ENCODE results near the gene MTARC2. TPM values are rescaled to one million over a fixed set of nuclear protein-coding genes. Genes with fewer than 3 reads are reported as not detected.

Gene MTARC2
- polyA plus RNA-seq (2013, experiment 1 of 2) = 5.3 TPM
- polyA plus RNA-seq (2013, experiment 2 of 2) = 5.4 TPM

- H4K8ac ChIP-seq (ENCODE audit: low read length) = peak within 1 kb of the TSS; percentile 47
- peak within 1 kb of the TSS; percentile 65 for H2BK15ac ChIP-seq (ENCODE audit: low read depth, poor library complexity, severe bottlenecking)
- H3K27me3 ChIP-seq (ENCODE audit: control insufficient read depth in 1 of 2, insufficient read depth in 1 of 2, low read length in 2 of 2) = peaks cover 0 to 8% of the 10 kb centered on the region in 2 experiments
- peaks cover 24% of the 10 kb centered on the region for H3K79me1 ChIP-seq (replicated peaks; ENCODE audit: low read length, poor library complexity, severe bottlenecking)
- H3K9me3 ChIP-seq (ENCODE audit: control insufficient read depth, low read length) = no peaks in the 10 kb centered on the region
- DNase-seq = peak; percentile 90
- peak within 1 kb of the TSS; percentile 93 for H3K4me2 ChIP-seq (ENCODE audit: low read length, poor library complexity, severe bottlenecking)
- peak within 1 kb of the TSS; percentile 93 for H4K91ac ChIP-seq (ENCODE audit: low read length)
- H3K4ac ChIP-seq (ENCODE audit: low read depth in 1 of 2, low read length in 2 of 2) = peak within 1 kb of the TSS; percentile 24 to 89
- peaks cover 11% of the 10 kb centered on the region for H3K4me1 ChIP-seq (ENCODE audit: control insufficient read depth, insufficient read depth, low read depth, low read length)
- WGBS = 1% methylated on average over 59 of the region's 77 CpGs
- H2BK120ac ChIP-seq (ENCODE audit: low read depth, low read length) = peak within 1 kb of the TSS; percentile 68
- no peak within 1 kb of the TSS for H2AK5ac ChIP-seq (ENCODE audit: low read length, severe bottlenecking)
- H3K23ac ChIP-seq (ENCODE audit: low read length in 2 of 2) = peak within 1 kb of the TSS; percentile 71 to 75
- H3K36me3 ChIP-seq (ENCODE audit: control insufficient read depth in 1 of 2, insufficient read depth in 2 of 2, low read depth in 1 of 2, low read length in 2 of 2) = peaks cover 0 to 3% of the 10 kb centered on the region in 2 experiments
- H2BK5ac ChIP-seq (ENCODE audit: low read depth, low read length, poor library complexity, severe bottlenecking) = no peak within 1 kb of the TSS
- H3K27ac ChIP-seq (ENCODE audit: low read length, poor library complexity, severe bottlenecking) = peak within 1 kb of the TSS; percentile 5
- H3K4me3 ChIP-seq (ENCODE audit: insufficient read depth in 1 of 2, low read depth in 1 of 2, low read length in 2 of 2) = peak within 1 kb of the TSS; percentile 87 to 88
- peak within 1 kb of the TSS; percentile 57 to 65 for H3K14ac ChIP-seq (ENCODE audit: low read length in 2 of 2)
- peak within 1 kb of the TSS; percentile 84 for H3K9ac ChIP-seq (ENCODE audit: low read length)
- peak within 1 kb of the TSS; percentile 61 to 69 for H3K18ac ChIP-seq (ENCODE audit: low read depth in 1 of 2, low read length in 2 of 2)
- peak within 1 kb of the TSS; percentile 94 for H2AFZ ChIP-seq (ENCODE audit: low read depth, low read length)
- H2BK12ac ChIP-seq (ENCODE audit: low read length in 2 of 2) = peak within 1 kb of the TSS; percentile 37 to 80
Measured at GRCh38 chr1:220748089-220748934, at the start of gene MTARC2. TSS of gene MTARC2 (plus strand) at chr1:220748322. CDS start at chr1:220748532, 210 bp downstream.

GRCh38 chr1:220698607-220699016 lies 49.5 kb upstream of the MTARC2 start:
- Histone ChIP-seq H3K4me2 (ENCODE audit: low read length, poor library complexity, severe bottlenecking) (no peak overlapping the region), H2BK12ac (ENCODE audit: low read length in 2 of 2) (no peak overlapping the region), H2AFZ (ENCODE audit: low read depth, low read length) (no peak overlapping the region), H3K23ac (ENCODE audit: low read length in 2 of 2) (no peak overlapping the region), H3K27me3 (ENCODE audit: control insufficient read depth in 1 of 2, insufficient read depth in 1 of 2, low read length in 2 of 2) (peaks cover 0 to 25% of the 10 kb centered on the region in 2 experiments), H3K4ac (ENCODE audit: low read depth in 1 of 2, low read length in 2 of 2) (no peak overlapping the region), H4K8ac (ENCODE audit: low read length) (no peak overlapping the region), H3K4me1 (ENCODE audit: control insufficient read depth, insufficient read depth, low read depth, low read length) (peaks cover 17% of the 10 kb centered on the region), H2AK5ac (ENCODE audit: low read length, severe bottlenecking) (no peak overlapping the region), H3K4me3 (ENCODE audit: insufficient read depth in 1 of 2, low read depth in 1 of 2, low read length in 2 of 2) (no peak overlapping the region), H4K91ac (ENCODE audit: low read length) (no peak overlapping the region), H3K9ac (ENCODE audit: low read length) (no peak overlapping the region), H3K79me1 (replicated peaks; ENCODE audit: low read length, poor library complexity, severe bottlenecking) (peaks cover 2% of the 10 kb centered on the region), H3K18ac (ENCODE audit: low read depth in 1 of 2, low read length in 2 of 2) (no peak overlapping the region), H3K27ac (ENCODE audit: low read length, poor library complexity, severe bottlenecking) (no peak overlapping the region), H3K36me3 (ENCODE audit: control insufficient read depth in 1 of 2, insufficient read depth in 2 of 2, low read depth in 1 of 2, low read length in 2 of 2) (no peaks in the 10 kb centered on the region), H2BK120ac (ENCODE audit: low read depth, low read length) (no peak overlapping the region), H3K14ac (ENCODE audit: low read length in 2 of 2) (no peak overlapping the region), H2BK15ac (ENCODE audit: low read depth, poor library complexity, severe bottlenecking) (no peak overlapping the region), H2BK5ac (ENCODE audit: low read depth, low read length, poor library complexity, severe bottlenecking) (no peak overlapping the region), H3K9me3 (ENCODE audit: control insufficient read depth, low read length) (no peaks in the 10 kb centered on the region)
- 84% methylated on average over 5 of the region's 5 CpGs for WGBS
- no peak for DNase-seq

DNA sequence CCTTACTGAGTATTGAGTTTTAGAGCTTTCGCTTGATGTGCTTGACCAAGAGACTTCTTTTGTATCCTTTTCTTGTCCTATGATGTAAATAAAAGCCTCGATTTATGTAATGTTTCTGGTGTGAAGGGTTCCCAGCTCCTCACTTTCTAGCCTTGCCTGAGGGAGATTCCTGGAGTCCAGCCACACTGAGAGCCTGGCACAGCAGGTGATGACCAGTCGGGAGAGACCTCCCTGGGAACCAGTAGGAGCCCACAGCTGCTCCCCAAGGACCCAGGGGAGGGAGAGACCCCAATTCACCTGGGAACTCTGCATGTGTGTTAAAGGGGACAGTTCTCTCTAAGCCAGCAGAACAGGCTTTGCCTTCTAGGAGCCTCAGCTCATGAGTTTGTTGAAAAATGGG lies 49.1 kb upstream of the MTARC2 start:
- Histone ChIP-seq H3K18ac (ENCODE audit: low read depth in 1 of 2, low read length in 2 of 2) (no peak overlapping the region), H3K4me2 (ENCODE audit: low read length, poor library complexity, severe bottlenecking) (no peak overlapping the region), H3K79me1 (replicated peaks; ENCODE audit: low read length, poor library complexity, severe bottlenecking) (peaks cover 2% of the 10 kb centered on the region), H3K14ac (ENCODE audit: low read length in 2 of 2) (no peak overlapping the region), H2AK5ac (ENCODE audit: low read length, severe bottlenecking) (no peak overlapping the region), H4K91ac (ENCODE audit: low read length) (no peak overlapping the region), H2BK15ac (ENCODE audit: low read depth, poor library complexity, severe bottlenecking) (no peak overlapping the region), H3K4me1 (ENCODE audit: control insufficient read depth, insufficient read depth, low read depth, low read length) (peaks cover 17% of the 10 kb centered on the region), H2BK12ac (ENCODE audit: low read length in 2 of 2) (no peak overlapping the region), H3K27me3 (ENCODE audit: control insufficient read depth in 1 of 2, insufficient read depth in 1 of 2, low read length in 2 of 2) (peaks cover 0 to 27% of the 10 kb centered on the region in 2 experiments), H3K9ac (ENCODE audit: low read length) (no peak overlapping the region), H2AFZ (ENCODE audit: low read depth, low read length) (no peak overlapping the region), H2BK120ac (ENCODE audit: low read depth, low read length) (no peak overlapping the region), H4K8ac (ENCODE audit: low read length) (no peak overlapping the region), H2BK5ac (ENCODE audit: low read depth, low read length, poor library complexity, severe bottlenecking) (no peak overlapping the region), H3K4ac (ENCODE audit: low read depth in 1 of 2, low read length in 2 of 2) (no peak overlapping the region), H3K9me3 (ENCODE audit: control insufficient read depth, low read length) (no peaks in the 10 kb centered on the region), H3K23ac (ENCODE audit: low read length in 2 of 2) (no peak overlapping the region), H3K4me3 (ENCODE audit: insufficient read depth in 1 of 2, low read depth in 1 of 2, low read length in 2 of 2) (no peak overlapping the region), H3K27ac (ENCODE audit: low read length, poor library complexity, severe bottlenecking) (no peak overlapping the region), H3K36me3 (ENCODE audit: control insufficient read depth in 1 of 2, insufficient read depth in 2 of 2, low read depth in 1 of 2, low read length in 2 of 2) (no peaks in the 10 kb centered on the region)
- WGBS = 90% methylated on average over 3 of the region's 3 CpGs
- DNase-seq = no peak

GRCh38 chr1:220700556-220701179 lies 47.5 kb upstream of the MTARC2 start:
- Histone ChIP-seq H3K36me3 (ENCODE audit: control insufficient read depth in 1 of 2, insufficient read depth in 2 of 2, low read depth in 1 of 2, low read length in 2 of 2) (no peaks in the 10 kb centered on the region), H3K23ac (ENCODE audit: low read length in 2 of 2) (no peak overlapping the region), H4K8ac (ENCODE audit: low read length) (no peak overlapping the region), H3K9me3 (ENCODE audit: control insufficient read depth, low read length) (no peaks in the 10 kb centered on the region), H3K27me3 (ENCODE audit: control insufficient read depth in 1 of 2, insufficient read depth in 1 of 2, low read length in 2 of 2) (peaks cover 0 to 25% of the 10 kb centered on the region in 2 experiments), H3K14ac (ENCODE audit: low read length in 2 of 2) (no peak overlapping the region), H2AFZ (ENCODE audit: low read depth, low read length) (no peak overlapping the region), H3K4me3 (ENCODE audit: insufficient read depth in 1 of 2, low read depth in 1 of 2, low read length in 2 of 2) (no peak overlapping the region), H2BK120ac (ENCODE audit: low read depth, low read length) (no peak overlapping the region), H3K4me1 (ENCODE audit: control insufficient read depth, insufficient read depth, low read depth, low read length) (peaks cover 17% of the 10 kb centered on the region), H2AK5ac (ENCODE audit: low read length, severe bottlenecking) (no peak overlapping the region), H3K4ac (ENCODE audit: low read depth in 1 of 2, low read length in 2 of 2) (no peak overlapping the region), H3K18ac (ENCODE audit: low read depth in 1 of 2, low read length in 2 of 2) (no peak overlapping the region), H4K91ac (ENCODE audit: low read length) (no peak overlapping the region), H3K4me2 (ENCODE audit: low read length, poor library complexity, severe bottlenecking) (no peak overlapping the region), H3K79me1 (replicated peaks; ENCODE audit: low read length, poor library complexity, severe bottlenecking) (no peaks in the 10 kb centered on the region), H3K9ac (ENCODE audit: low read length) (no peak overlapping the region), H2BK12ac (ENCODE audit: low read length in 2 of 2) (no peak overlapping the region), H2BK5ac (ENCODE audit: low read depth, low read length, poor library complexity, severe bottlenecking) (no peak overlapping the region), H3K27ac (ENCODE audit: low read length, poor library complexity, severe bottlenecking) (no peak overlapping the region), H2BK15ac (ENCODE audit: low read depth, poor library complexity, severe bottlenecking) (no peak overlapping the region)
- WGBS = 33% methylated on average over 1 of the region's 2 CpGs
- DNase-seq = no peak

Measured in mesenchymal stem cell (in vitro differentiated cells and primary cell).